Liver (tissue), 5 donors: ENCODE measurements around the gene C2orf69. TPM values are rescaled to one million over a fixed set of nuclear protein-coding genes. Genes with fewer than 3 reads are reported as not detected.

ENCODE experiments used
- polyA plus RNA-seq, 2 donors: library from polyadenylated mRNA; stranded (reverse) in 1 of 2; unstranded in 1 of 2; fragments of 200-250 nt in 1 of 2; fragments of >200 nt in 1 of 2; fragmentation: Nextera tagmentation in 1 of 2; extraction: Ambion mirVana in 1 of 2; gene quantifications; one replicate each; pipeline versions ENCODE4 v1.2.1 to v1.2.3, GENCODE V29; 2013 to 2015
- small RNA-seq: library from RNA; depleted of rRNA; stranded (forward); fragments of <200 nt; gene quantifications from one replicate; pipeline ENCODE3, GENCODE V24; 2014
- total RNA-seq, 2 donors: library from RNA; depleted of rRNA; stranded (reverse); fragments of >200 nt; gene quantifications; one replicate each; pipeline ENCODE4 v1.2.3, GENCODE V29; 2014
- donor health status: healthy.
- donor health status: healthy.
- donor health status: healthy.

C2orf69 gene
- total and polyA plus RNA-seq, 4 donors, result 4.3 to 9.1 (median 6.2) TPM

Small RNA genes lying within 50 kb of the gene (small RNA-seq; reads per million reads assigned to genes)
- gene AC108032.1 (not detected), gene RN7SL717P (not detected)

Other genes with a start within 250 kb of the C2orf69 start
- gene FTCDNL1, start 60.1 kb upstream of the C2orf69 start, total RNA-seq, result 1 to 10 TPM; 2.1 to 4.4 TPM
- 1 to 10 TPM; 3.9 to 5.3 TPM for gene FTCDNL1, start 60.1 kb upstream of the C2orf69 start, polyA plus RNA-seq
- 1 to 10 TPM; 6.3 to 6.8 TPM for gene TYW5, start 44.2 kb downstream of the C2orf69 start, total RNA-seq
- 1 to 10 TPM; 2.0 to 3.4 TPM for gene TYW5, start 44.2 kb downstream of the C2orf69 start, polyA plus RNA-seq
- 10 to 100 TPM; 23.0 to 23.8 TPM for gene MAIP1, start 44.3 kb downstream of the C2orf69 start, total RNA-seq
- gene MAIP1, start 44.3 kb downstream of the C2orf69 start, polyA plus RNA-seq, result 10 to 100 TPM; 33.4 to 40.2 TPM